K562 (cell line): ENCODE measurements around the gene ARL16. TPM values are rescaled to one million over a fixed set of nuclear protein-coding genes. Genes with fewer than 3 reads are reported as not detected.

Experiments used
- ADNP ChIP-seq: fragments of 200-800 bp; sonication (Bioruptor generic); IDR thresholded peaks from 2 replicates; pipeline ENCODE4 v1.6.1; 2016; ENCODE audit warnings: missing genetic modification characterization, missing compliant biosample characterization
- ARHGAP35 ChIP-seq: fragments of 450-650 bp; IDR thresholded peaks from 2 replicates; pipeline ENCODE4 v1.6.1; 2018; ENCODE audit not compliant: partially characterized antibody
- ESRRA ChIP-seq: fragments of 450-650 bp; IDR thresholded peaks from 2 replicates; pipeline ENCODE4 v1.6.1; 2014; ENCODE audit warnings: low read depth, mild to moderate bottlenecking, moderate library complexity, borderline replicate concordance
- ETV6 ChIP-seq, 3 experiments: fragments of 150-350 bp in 1 of 3; sonication (generic) in 1 of 3; formaldehyde crosslinking in 1 of 3; IDR thresholded peaks; 2 replicates each; pipeline versions ENCODE4 v1.6.1 to v1.8.0; 2014 to 2022; ENCODE audit warnings: borderline replicate concordance in 2 of 3, low read depth in 2 of 3, antibody characterized with exemption in 1 of 3, low read length in 1 of 3, mild to moderate bottlenecking in 1 of 3, missing genetic modification reagents in 1 of 3
- EZH2 ChIP-seq: IDR thresholded peaks from 2 replicates; pipeline ENCODE4 v1.6.1; 2012; ENCODE audit warnings: low read depth, mild to moderate bottlenecking, inconsistent platforms, low read length, borderline replicate concordance
- FIP1L1 ChIP-seq: fragments of 200-400 bp; formaldehyde crosslinking; IDR thresholded peaks from 2 replicates; pipeline ENCODE4 v1.6.1; 2018; ENCODE audit warnings: mild to moderate bottlenecking, low read depth, low read length; ENCODE audit not compliant: poor library complexity, severe bottlenecking
- FOXM1 ChIP-seq, 2 experiments: fragments of 450-650 bp in 1 of 2; sonication (generic) in 1 of 2; formaldehyde crosslinking in 1 of 2; IDR thresholded peaks; 2 replicates each; pipeline versions ENCODE4 v1.6.1 to v1.9.0; 2017 to 2022; ENCODE audit warnings: low read depth in 2 of 2, mild to moderate bottlenecking in 2 of 2, missing genetic modification reagents in 1 of 2, moderate library complexity in 1 of 2
- KDM4B ChIP-seq, 2 experiments: fragments of 450-650 bp in 1 of 2; sonication (generic) in 1 of 2; IDR thresholded peaks; 2 replicates each; pipeline ENCODE4 v1.6.1; 2016 to 2017; ENCODE audit warnings: borderline replicate concordance in 2 of 2, antibody characterized with exemption in 1 of 2, low read depth in 1 of 2, mild to moderate bottlenecking in 1 of 2
- MXD1 ChIP-seq: fragments of 250-450 bp; sonication (Bioruptor Pico); IDR thresholded peaks from 2 replicates; pipeline ENCODE4 v1.8.0; 2021; ENCODE audit warnings: borderline replicate concordance, mild to moderate bottlenecking, moderate library complexity; ENCODE audit not compliant: poor library complexity, severe bottlenecking
- MXI1 ChIP-seq: IDR thresholded peaks from 2 replicates; pipeline ENCODE4 v1.6.1; 2011; ENCODE audit warnings: low read depth, mild to moderate bottlenecking, improper control_type of control experiment, low read length
- RCOR1 ChIP-seq, 2 experiments: IDR thresholded peaks; 2 replicates each; pipeline ENCODE4 v1.6.1; 2012; ENCODE audit warnings: low read depth in 2 of 2, low read length in 2 of 2, borderline replicate concordance in 1 of 2, improper control_type of control experiment in 1 of 2
- SMARCA5 ChIP-seq: fragments of 450-650 bp; IDR thresholded peaks from 2 replicates; pipeline ENCODE4 v1.6.1; 2016
- SRSF7 ChIP-seq: fragments of 200-400 bp; formaldehyde crosslinking; optimal IDR thresholded peaks from 2 replicates; pipeline ENCODE3; 2017; ENCODE audit warnings: mild to moderate bottlenecking, low read depth, low read length
- ZNF507 ChIP-seq: conservative IDR thresholded peaks from 2 replicates; pipeline ENCODE4 v1.6.1; 2017; ENCODE audit warnings: missing genetic modification characterization, missing compliant biosample characterization
- ZNF609 ChIP-seq: sonication (generic); formaldehyde crosslinking; IDR thresholded peaks from 2 replicates; pipeline ENCODE4 v1.8.1; 2023; ENCODE audit warnings: missing genetic modification reagents, mild to moderate bottlenecking, borderline replicate concordance
- ZNF639 ChIP-seq, 2 experiments: fragments of 200-800 bp in 1 of 2; sonication (Bioruptor generic) in 1 of 2; sonication (generic) in 1 of 2; formaldehyde crosslinking in 1 of 2; IDR thresholded peaks in 1 of 2; conservative IDR thresholded peaks in 1 of 2; 2 replicates each; pipeline versions ENCODE4 v1.5.0 to v1.6.1; 2016 to 2020; ENCODE audit warnings: missing compliant biosample characterization in 1 of 2, missing genetic modification characterization in 1 of 2, missing genetic modification reagents in 1 of 2
- polyA plus RNA-seq, 8 experiments: library from polyadenylated mRNA; depleted of rRNA in 4 of 8; stranded (reverse) in 5 of 8; unstranded in 3 of 8; fragments of >200 nt; fragmentation: Nextera tagmentation in 2 of 8; fragmentation: Illumina TruSeq in 1 of 8; extraction: Ambion mirVana in 2 of 8; extraction: Trizol in 1 of 8; gene quantifications; 2 replicates each; pipeline versions ENCODE4 v1.2.1 to v1.2.3, GENCODE V29; 2011 to 2014; ENCODE audit warnings: inconsistent platforms in 1 of 8, missing spikeins in 1 of 8
- total RNA-seq, 7 experiments: library from RNA; depleted of rRNA in 6 of 7; stranded (reverse); fragments of >200 nt in 6 of 7; fragmentation: Illumina TruSeq in 2 of 7; extraction: Trizol in 2 of 7; gene quantifications; 2 replicates each; pipeline versions ENCODE4 v1.2.1 to v1.2.3, GENCODE V29; 2011 to 2021; ENCODE audit warnings: low replicate concordance in 1 of 7
- TF ChIP-seq, protein P1 (sequence below): fragments of 450-650 bp; formaldehyde crosslinking; IDR thresholded peaks from 2 replicates; pipeline ENCODE4 v1.4.0; 2022; ENCODE audit warnings: mild to moderate bottlenecking, moderate library complexity

The ARL16 gene
- total and polyA plus RNA-seq, 9 of the 15 experiments (the other 6 are each of a cell fraction or from before 2014, with no cell fraction given) = 5.4 to 32.4 (median 22.6) TPM

GRCh38 chr17:81722184-81723120, 38.9 kb upstream of the ARL16 start (continued):
- no peak for TF ChIP-seq ZNF609
- TF ChIP-seq ZNF507 (tag) = no peak
- TF ChIP-seq MXD1 (CRISPR knock-in tag) = no peak
- no peak for TF ChIP-seq ZNF639 (CRISPR knock-in tag; conservative IDR thresholded peaks at IDR 0.05 in 1 of 2, IDR thresholded peaks at IDR 0.05 in 1 of 2)
- TF ChIP-seq EZH2 = no peak
- TF ChIP-seq SRSF7 = no peak
- TF ChIP-seq MXI1 = no peak
- TF ChIP-seq ARHGAP35 = no peak
- TF ChIP-seq ETV6 (IDR thresholded peaks at IDR 0.05; ENCODE audit: borderline replicate concordance in 1 of 2, low read depth in 2 of 2, low read length in 1 of 2) = no peak
- TF ChIP-seq ETV6 (CRISPR knock-in tag; IDR thresholded peaks at IDR 0.05; ENCODE audit: borderline replicate concordance) = no peak
- no peak for TF ChIP-seq ADNP (tag)
- TF ChIP-seq RCOR1 (IDR thresholded peaks at IDR 0.05; ENCODE audit: borderline replicate concordance in 1 of 2, low read depth in 2 of 2, low read length in 2 of 2) = no peak
- TF ChIP-seq, protein P1, sequence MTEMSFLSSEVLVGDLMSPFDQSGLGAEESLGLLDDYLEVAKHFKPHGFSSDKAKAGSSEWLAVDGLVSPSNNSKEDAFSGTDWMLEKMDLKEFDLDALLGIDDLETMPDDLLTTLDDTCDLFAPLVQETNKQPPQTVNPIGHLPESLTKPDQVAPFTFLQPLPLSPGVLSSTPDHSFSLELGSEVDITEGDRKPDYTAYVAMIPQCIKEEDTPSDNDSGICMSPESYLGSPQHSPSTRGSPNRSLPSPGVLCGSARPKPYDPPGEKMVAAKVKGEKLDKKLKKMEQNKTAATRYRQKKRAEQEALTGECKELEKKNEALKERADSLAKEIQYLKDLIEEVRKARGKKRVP = no peak
- TF ChIP-seq KDM4B (IDR thresholded peaks at IDR 0.05; ENCODE audit: borderline replicate concordance in 2 of 2, low read depth in 1 of 2) = no peak
- no peak for TF ChIP-seq FIP1L1
- no peak for TF ChIP-seq SMARCA5
- TF ChIP-seq FOXM1 (IDR thresholded peaks at IDR 0.05; ENCODE audit: low read depth) = no peak
- no peak for TF ChIP-seq FOXM1 (CRISPR knock-in tag; IDR thresholded peaks at IDR 0.05; ENCODE audit: low read depth)
- peak; percentile 35; the same call in 1 of the 2 replicates for TF ChIP-seq ESRRA
